CD4-positive, alpha-beta T cell treated with Interleukin-15 for 4 hours (primary cell): Measurements from ENCODE around the gene CCDC34.

Experiments
- DNase-seq: peaks from one replicate; pipeline ENCODE4 v3.0.0-alpha.2; 2020; ENCODE audit warnings: low spot score

Gene CCDC34, protein sequence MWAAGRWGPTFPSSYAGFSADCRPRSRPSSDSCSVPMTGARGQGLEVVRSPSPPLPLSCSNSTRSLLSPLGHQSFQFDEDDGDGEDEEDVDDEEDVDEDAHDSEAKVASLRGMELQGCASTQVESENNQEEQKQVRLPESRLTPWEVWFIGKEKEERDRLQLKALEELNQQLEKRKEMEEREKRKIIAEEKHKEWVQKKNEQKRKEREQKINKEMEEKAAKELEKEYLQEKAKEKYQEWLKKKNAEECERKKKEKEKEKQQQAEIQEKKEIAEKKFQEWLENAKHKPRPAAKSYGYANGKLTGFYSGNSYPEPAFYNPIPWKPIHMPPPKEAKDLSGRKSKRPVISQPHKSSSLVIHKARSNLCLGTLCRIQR

DNA sequence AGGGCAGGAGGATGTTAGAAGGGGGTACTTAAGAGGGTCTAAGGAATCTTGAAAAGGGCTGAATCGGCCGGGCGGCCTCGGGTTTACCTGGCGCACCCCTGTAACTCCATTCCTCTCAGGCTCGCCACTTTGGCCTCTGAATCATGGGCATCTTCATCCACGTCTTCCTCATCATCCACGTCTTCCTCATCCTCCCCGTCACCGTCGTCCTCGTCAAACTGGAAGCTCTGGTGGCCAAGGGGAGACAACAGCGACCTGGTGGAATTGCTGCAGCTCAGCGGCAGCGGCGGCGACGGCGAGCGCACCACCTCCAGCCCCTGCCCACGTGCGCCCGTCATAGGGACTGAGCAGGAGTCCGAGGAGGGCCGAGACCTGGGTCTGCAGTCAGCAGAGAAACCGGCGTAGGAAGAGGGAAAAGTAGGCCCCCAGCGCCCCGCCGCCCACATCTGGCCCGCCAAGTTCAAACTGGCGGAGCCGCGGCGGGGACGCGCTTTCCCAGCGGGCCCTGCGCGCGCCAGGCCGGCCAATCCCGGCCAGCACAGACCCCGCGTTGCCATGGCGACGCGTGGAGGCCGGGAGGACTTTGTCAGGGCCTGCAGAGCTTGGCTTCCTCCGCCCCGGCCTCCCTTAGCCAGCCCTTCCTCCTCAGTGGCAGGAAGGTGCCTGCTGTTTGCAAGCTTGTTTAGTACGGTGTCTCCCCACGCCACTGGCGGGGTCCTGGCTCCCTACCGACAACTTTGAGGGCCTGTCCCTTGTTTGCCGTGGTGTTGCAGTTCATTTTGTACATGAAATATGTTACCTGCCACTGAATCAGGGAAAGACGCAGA, at the start of gene CCDC34:
TSS of gene CCDC34 (minus strand) at position 467 of the 827 bp plus-strand sequence. CDS start at position 446, 21 bp downstream.
- peak; percentile 87 for DNase-seq

DNA sequence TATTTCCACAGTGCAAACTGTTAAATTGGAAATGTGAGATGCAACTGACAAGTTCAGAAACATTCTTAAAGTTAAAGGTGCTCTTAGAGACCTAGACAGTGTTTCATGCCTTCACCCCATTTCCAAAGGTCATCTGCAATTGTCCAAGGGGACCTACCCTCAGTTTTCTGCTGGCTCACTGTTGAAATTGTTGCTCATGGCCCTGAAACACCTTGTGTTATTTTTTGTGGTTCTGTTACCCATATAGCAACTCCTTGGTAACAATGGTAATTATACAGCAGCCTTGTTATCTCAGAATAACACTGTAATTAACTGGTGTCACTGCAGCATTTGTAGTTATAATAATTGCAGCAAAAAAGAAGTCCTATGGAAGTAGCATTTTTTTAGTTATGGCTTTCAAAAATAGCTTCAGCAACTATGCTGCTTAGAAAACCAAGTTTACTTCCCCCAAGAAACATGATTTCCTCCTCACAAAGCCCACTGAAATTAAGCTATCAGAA, 49.2 kb upstream of the CCDC34 start:
- DNase-seq, result no peak

DNA sequence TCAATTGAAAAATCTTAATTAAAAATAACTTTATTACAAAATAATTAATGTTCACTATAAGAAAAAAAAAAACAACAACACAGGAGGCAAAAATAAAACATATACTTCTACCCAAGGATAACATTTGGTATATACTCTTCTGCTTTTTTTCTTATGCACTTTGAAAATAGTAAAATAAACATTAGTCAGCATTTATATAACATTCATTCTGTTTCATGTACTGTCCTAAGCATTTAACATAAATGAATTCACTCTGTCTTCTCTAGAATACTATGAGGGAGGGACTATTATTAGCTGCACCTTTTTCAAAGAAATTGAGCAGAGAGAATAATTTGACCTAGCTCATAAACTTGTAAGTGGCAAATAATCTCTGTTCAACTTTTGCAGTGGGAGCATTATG, 48.3 kb upstream of the CCDC34 start:
- no peak for DNase-seq

DNA sequence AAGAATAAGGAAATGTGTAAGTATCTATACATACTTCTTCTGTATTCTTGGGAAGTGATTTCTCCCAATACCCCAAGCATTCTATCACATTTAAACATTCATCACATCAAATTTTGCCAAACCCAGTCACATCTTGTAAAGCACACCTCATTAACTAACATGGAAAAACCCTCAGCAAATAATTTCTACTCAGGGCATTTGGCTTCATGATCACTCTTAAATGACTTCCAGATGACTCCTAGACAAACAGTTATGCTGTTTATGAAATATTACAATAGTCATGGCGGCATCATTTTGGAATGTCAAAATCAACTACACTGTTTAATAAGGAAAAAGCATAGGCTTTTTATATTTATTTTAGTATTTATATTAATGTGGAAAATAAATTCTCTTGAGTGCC, 47.3 kb upstream of the CCDC34 start:
- no peak for DNase-seq

DNA sequence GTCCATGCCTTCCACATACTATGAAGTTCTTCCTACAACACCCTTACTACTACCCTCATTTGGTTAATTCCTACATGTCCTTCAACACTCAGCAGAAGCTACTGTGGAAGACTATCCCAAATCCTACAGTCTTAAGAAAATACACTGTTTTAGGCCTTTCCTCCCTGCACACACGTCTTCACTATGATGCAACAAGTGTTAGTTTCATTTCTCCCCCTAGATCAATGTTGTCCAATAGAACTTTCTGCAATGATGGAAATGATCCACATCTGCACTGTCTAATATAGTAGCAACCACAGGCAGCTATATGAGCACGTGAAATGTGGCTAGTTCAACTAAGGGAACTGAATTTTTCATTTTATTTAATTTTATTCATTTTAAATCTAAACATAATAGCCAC, 46.7 kb upstream of the CCDC34 start:
- no peak for DNase-seq

DNA sequence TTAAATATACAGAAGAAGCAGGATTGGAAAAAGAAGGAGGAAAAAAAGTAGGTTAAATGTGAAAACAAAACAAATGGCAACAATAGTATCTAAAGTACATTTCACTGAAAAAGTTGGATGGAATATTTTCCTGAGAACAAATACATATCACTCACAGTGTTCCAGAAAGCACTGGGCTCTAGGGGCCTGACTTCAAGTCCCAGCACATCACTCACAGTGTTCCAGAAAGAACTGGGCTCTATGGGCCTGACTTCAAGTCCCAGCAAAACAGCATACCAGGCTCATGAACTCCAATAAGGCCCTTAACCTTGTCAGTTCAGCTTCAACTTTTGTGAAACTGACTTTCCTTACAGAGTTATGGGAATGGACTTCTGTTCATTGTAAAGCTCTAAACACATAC, 46.0 kb upstream of the CCDC34 start:
- DNase-seq, result no peak

DNA sequence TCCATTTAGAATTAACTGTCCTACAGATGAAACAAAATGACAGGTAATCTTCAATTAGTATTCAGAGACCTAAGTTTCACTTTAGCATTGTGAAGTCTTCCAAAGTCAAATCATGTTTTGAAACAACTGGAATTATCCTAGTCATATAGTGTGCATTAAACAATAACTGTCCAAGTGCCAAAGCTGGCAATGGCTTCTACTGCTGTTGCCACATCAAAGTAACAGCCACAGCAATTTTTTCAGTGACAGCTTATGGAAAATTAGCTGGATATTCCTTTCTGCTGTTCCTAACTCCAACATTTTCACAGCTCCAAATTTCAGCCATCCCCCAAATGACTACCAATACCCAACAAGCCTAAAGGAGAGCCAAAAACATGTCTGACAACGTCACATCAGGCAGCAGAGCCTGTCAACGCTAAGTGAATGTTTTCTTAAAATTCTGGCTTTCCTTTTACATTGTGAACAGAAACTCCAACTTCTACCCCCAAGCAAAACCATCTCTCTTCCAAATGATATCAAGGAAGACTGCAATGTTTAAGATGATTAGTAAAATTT, 45.3 kb upstream of the CCDC34 start:
- no peak for DNase-seq

DNA sequence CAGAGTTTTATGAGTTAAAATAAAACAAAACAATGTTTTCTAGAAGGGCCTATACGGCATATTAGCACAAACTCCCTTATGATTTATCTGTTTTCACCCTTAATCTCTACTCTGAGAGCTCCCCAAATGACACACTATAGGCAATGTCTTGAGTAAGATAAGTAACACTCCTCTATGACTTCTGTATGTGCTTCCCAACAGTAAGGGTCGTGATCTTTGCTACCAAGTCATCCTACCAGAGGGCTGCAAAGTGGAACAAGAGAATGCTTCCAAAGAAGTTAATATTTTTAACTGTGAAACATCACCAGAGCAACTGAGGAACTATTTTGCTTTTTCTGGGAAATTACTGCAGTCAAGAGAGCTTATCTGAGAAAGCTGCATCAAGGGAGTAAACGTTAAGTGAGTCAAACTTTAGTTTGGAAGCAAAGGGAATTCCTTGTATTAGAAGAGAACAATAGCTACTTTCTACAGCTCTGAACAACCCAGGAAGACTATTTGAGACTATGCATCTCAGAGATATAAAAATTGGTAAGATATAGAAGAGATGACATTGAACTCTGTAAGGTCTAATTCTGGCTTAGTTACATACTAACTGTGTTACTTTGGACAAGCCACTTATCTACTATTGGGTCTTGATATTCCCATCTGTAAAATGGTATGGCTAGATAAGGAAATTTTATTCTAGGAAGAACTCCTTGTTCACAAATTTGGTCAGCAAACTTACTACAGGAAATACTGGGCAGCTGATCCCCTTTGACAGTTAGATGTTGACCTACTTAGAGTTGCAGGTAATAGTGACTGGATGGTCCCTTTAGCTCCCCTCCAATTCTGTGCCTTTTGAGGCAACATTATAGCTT, 43.7 kb upstream of the CCDC34 start:
- no peak for DNase-seq

DNA sequence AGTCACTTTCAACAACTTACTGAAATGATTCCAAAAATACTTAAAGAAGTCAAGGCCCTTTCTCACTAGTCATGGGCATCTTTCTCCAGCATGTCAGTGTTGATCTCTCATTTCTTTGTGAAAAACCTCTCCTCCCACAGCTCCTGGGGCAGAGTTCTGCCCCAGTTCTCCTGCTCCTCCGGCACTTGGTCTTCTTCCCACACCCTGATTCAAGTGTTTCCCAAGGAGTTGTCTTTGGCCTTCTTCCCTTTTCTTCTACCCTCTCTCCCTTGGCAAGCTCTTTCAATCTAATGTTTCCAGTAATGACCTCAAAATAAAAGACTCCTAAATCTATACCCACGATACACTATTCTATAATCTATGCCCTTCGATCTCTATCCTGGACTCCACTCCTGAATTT, 42.1 kb upstream of the CCDC34 start:
- DNase-seq, result no peak

DNA sequence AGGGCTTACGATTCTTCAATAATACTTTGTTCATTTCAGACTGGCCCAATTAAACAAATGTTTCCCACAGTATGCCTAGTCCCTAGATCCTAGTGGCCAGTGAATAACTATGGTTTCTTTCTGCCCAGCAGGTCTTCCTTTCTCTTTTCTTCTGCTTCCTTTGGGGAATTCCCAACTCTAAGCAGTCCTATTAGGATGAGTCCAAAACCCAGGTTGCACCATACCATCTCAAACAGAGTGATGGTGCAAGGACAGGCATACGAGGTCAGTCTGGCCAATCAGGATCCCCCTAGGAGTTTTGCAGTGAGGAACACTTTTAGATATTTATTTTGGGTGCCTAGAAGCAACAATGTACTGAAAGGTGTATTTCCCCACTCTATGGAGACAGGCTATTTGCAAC, 41.4 kb upstream of the CCDC34 start:
- DNase-seq, result no peak

DNA sequence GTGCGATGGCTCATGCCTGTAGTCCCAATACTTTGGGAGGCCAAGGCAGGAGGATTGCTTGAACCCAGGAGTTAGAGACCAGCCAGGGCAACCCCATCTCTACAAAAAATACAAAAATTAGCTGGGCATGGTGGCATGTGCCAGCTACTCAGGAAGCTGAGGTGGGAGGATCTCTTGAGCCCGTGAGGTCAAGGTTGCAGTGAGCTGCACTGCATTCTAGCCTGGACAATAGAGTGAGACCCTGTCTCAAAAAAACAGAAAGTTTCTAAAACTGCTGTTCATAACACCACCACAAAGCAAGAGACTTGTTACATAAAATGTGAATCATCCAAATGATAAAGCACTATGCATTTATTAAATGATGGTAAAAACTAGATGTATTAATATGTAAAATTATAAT, 40.2 kb upstream of the CCDC34 start:
- DNase-seq, result no peak

DNA sequence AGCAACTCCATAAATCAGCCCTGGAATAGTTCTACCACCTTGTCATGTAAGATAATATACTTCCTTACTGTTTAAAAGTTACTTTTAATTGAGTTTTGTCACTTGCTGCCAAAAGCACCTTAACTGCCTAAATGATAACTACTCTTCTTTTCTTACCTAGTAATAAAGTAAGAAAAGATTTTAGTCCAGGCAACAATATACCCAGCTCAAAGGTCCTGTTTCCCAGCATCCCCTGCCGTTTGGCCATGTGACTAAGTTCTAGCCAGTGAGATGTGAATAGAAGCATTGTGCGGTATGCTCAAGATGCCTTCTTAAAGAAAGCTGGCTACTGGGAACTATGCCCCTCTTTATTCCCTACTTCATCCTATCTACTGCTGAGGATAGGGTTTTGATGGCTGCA, 39.4 kb upstream of the CCDC34 start:
- no peak for DNase-seq

DNA sequence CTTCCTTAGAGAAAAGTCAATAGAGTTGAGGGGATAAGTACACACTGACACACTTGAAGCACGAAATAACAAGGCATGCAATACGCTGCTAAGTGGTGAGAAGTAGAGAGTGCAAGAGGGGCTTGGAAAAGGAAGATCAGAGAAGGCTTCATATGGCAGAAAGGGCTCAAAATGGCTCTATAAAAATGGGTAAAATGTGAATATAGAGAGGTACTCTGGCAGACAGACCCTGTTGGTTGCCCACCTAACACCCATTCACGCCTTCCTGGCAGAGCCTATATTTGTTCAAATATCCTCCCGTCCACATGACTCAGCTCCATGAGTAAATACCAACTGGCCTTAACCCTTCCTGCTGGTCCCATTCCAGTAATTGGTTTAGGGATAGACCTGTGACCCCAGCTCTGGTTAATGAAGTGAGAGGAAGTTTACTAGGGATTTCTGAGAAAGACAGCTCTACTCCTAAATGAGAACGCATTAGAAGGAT, 38.9 kb upstream of the CCDC34 start:
- DNase-seq, result no peak

DNA sequence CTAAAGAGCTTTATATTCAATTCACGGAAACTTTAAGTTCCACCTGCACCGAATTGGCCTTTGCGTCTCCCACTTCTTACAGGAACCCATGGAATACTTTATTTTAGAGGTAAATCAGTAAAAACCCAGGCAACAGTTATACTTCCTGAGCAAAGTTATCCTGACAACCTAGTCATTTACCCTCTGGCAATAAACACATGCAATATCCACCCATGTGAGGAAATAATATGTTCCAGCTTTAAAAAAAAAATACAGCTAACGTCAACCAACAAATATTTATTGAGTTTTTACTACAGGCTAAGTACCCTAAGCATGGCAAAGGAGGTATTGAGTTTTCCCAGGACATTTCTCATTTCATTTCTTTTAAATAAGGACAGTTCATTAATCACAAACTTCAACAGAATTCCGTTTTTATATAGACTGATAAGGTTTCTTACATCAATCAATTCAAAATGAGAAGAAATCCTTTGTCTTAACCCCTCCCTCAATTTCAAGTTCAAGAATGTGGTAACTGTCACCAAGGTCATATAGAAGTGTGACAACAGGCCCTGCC, 38.3 kb upstream of the CCDC34 start:
- no peak for DNase-seq

DNA sequence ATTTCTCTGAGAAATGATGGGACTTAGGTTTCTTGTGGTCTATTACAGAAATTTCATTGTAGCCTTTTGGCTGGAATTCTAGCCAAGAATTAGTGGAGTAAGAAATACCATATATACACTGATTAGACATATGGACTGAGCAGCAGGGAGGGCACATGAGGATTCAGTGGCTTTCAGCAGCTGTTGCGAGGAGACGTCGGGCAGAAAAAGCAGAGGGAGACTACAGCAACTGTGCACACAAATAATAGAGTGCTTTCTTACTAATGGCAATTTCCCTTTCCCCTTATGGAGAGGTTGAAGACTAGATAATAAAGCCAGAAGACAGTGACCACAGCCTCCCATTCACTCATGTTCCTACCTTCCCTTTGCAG, 35.4 kb upstream of the CCDC34 start:
- DNase-seq, result no peak

DNA sequence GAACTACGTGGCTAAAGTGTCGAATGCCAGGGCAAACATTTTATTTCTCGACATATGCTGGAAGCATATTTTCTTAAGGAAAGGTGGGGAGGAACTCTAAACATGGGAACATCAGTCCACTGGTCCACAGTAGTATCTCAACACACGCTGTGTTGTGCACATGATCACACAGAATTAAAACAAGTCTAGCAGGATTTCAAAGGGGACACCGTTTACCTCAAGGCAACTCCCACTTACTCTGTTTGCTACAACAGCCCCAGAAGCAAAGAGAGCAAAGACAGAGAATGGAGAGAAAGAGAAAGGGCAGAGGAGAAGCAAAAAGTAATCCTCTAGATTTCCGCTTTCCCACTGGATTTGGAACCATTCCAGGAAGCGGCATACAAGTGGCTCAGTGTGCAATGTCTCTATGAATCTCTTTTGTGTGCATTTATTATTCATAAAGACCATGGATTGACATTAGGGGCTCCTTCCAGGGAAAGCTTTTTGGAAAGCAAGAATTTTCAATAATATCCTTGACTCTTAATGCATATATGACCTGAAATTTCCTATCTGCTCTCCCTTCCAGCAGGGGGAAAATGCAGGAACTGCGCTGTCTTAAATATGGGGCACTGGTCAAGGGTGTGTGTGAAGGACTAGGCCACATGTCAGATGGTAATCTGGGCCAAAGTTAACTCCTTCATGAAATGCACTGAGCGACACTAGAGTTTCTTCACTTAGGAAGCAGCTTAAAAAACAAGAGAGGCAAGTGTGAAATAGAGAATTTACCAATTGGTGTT, 34.8 kb upstream of the CCDC34 start:
- no peak for DNase-seq

DNA sequence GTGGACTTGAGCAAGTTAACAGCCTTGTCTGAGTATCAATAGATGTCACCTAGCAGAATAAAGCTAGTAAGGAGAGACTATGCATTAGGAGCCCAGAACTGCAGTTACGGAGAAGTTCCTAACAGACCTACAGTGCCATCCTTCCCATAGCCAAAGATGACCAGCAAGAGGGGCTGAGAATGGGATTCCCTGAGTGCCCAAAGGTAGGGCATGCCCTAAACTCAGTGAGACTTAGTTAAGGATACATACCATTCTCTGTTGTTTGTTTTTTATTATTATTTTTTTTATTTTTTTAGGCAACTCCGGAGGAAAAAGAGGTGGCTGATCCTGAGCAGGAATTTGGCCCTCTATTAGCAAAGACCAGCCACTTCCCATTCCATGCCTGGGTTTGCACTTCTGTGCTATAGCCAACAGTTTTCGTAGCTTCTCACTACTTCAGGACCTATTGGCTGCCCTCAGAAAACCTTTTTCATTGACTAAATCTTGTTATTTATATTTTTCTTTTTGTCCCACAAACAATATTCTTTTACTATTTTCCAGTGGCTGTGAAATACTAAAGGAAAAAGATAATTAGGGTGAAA, 33.3 kb upstream of the CCDC34 start:
- DNase-seq, result no peak

DNA sequence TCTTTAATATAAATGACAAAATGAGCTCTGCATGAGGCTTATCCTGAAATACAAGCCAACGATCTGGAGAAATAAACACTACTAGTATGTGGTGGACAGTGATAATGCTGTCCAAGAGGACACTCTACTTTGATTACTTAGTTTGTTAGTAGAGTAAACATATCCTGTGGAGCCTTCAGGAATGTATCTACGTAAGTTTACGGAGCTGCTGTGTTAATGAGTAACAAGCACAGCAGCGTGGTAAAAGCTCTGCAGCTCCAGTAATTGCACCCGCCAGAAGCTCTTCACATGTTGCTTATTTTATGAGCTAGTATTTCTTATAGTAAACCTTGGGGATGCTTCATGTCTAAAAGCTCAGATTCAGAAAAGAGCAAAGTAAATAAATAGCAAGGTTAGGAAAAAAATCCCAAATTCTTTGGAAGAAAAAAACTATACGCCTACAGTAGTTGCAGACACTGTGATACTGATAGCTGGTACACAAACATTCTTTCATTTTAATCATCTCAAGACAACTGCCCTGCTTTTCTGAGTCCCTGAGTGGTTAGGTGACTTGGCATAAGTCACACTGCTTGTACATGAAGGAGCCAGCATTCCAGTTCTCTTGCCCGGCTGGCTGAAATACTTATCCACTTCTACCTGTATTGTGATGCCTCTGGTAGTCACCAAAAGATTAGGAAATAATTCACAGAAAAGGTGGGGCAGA, 32.7 kb upstream of the CCDC34 start:
- DNase-seq, result no peak

DNA sequence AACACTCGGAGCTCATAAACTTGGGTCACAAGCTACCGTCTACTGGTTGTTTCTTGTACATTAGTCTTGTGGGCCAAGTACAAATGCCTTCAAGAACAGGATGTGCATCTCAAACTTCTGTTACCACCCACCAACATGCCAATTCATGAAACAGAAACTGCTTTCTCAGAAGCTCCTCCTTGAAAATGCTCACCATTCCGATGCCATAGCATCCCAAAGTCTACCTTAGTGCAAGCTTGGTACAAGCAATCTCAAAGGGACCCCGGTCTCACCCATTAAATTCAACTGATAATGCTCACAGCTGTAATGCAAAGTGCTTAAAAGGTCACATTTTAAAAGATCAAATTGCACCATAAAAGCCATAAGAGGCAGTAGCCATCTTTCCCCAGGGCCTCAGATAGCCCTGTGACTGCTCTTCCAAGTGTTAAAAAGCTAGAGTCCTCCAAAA, 31.8 kb upstream of the CCDC34 start:
- DNase-seq, result no peak
